Prostate gland (tissue), 2 donors: ENCODE data around the gene PCDHB6.

ENCODE experiments used
- CTCF ChIP-seq, 4 experiments: fragments of 200-600 bp in 2 of 4; fragments of 450-650 bp in 2 of 4; sonication (generic) in 2 of 4; IDR thresholded peaks; 1 replicate in 3 of 4; 2 replicates in 1 of 4; pipeline ENCODE4 v1.5.1; 2016 to 2019; ENCODE audit warnings: antibody characterized with exemption in 4 of 4, mild to moderate bottlenecking in 2 of 4, moderate library complexity in 2 of 4
- POLR2AphosphoS5 ChIP-seq: sonication (generic); formaldehyde crosslinking; IDR thresholded peaks from one replicate; pipeline ENCODE4 v1.6.1; 2017; ENCODE audit warnings: antibody characterized with exemption

GRCh38 chr5:141172381-141173204 lies 22.7 kb downstream of the PCDHB6 start, which contains the start of gene PCDHB7:
- peak in 1 of 4 experiments; percentile 11 for TF ChIP-seq CTCF (IDR thresholded peaks at IDR 0.05)
- TF ChIP-seq POLR2AphosphoS5: no peak
